22Rv1 (cell line): Measurements from ENCODE around the gene FMO2.

ENCODE experiments used
- CTCF ChIP-seq: fragments of 450-650 bp; IDR thresholded peaks from 2 replicates; pipeline ENCODE4 v1.5.1; 2017; ENCODE audit warnings: mild to moderate bottlenecking
- ZFX ChIP-seq: fragments of 450-650 bp; IDR thresholded peaks from 2 replicates; pipeline ENCODE4 v1.6.1; 2017; ENCODE audit warnings: antibody characterized with exemption, borderline replicate concordance

DNA sequence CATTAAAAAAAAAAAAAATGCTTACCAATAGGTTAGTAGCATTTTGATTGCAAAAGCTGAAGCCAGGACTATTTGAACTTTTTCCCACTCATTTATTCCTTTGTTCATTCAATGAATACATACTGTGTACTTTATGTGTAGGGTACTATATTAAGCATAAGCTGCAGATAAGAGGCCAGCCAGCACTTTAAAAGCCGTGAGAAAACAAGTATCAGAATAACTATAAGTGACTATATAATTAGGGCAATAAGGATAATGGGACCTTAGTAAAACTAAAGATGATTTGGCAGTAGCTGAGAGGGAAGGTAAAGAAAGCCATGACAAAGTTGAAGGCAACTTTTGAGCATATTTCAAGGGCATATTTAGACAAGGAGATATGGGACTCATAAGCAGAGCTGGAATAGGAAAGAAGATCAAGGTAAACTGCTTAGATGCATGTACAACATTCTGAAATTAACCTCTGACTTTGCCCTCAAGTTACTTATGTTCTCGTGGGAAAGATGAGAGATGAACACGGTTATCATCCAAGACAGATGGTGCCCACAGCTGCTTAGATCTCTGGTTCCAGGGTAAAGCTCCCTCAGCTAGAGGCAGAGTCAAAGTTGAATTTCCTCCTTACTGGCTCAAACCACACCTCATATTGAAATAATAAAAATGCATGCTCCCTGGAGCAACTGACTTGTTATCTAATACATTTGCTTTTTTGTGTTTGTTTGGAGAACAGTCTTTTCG, 44.0 kb upstream of the FMO2 start:
- TF ChIP-seq CTCF, result no peak
- TF ChIP-seq ZFX, result no peak
